ENCODE data around the gene PHEX. TPM values are rescaled to one million over a fixed set of nuclear protein-coding genes. Genes with fewer than 3 reads are reported as not detected.

The PHEX gene
- polyA plus RNA-seq, 1 experiment = 0.17 TPM

GRCh38 chrX:21991504-21991903 is 40.6 kb upstream of the PHEX start:
- H3K36me3 ChIP-seq (ENCODE audit: control insufficient read depth, insufficient read depth, low read length) = no peaks in the 10 kb centered on the region; the same call in 1 of the 2 replicates
- no peak for DNase-seq (ENCODE audit: low read depth)
- ChIA-PET CTCF (no interaction called here), POLR2A (no interaction called here)
- no peaks in the 10 kb centered on the region for H3K27me3 ChIP-seq (ENCODE audit: control insufficient read depth, insufficient read depth, low read length)
- no peak for TF ChIP-seq CTCF (IDR thresholded peaks at IDR 0.05; ENCODE audit: insufficient read depth, low read depth, low read length)
- H3K4me3 ChIP-seq (ENCODE audit: low read depth, low read length) = no peak overlapping the region

GRCh38 chrX:21993265-21993664 is 38.9 kb upstream of the PHEX start:
- CTCF ChIA-PET = no interaction called here
- no peaks in the 10 kb centered on the region for H3K27me3 ChIP-seq (ENCODE audit: control insufficient read depth, insufficient read depth, low read length)
- no peaks in the 10 kb centered on the region; the same call in 1 of the 2 replicates for H3K36me3 ChIP-seq (ENCODE audit: control insufficient read depth, insufficient read depth, low read length)
- DNase-seq (ENCODE audit: low read depth) = no peak
- H3K4me3 ChIP-seq (ENCODE audit: low read depth, low read length) = no peak overlapping the region
- POLR2A ChIA-PET = no interaction called here
- no peak for TF ChIP-seq CTCF (IDR thresholded peaks at IDR 0.05; ENCODE audit: insufficient read depth, low read depth, low read length)

GRCh38 chrX:21996872-21997455 is 35.2 kb upstream of the PHEX start:
- no peaks in the 10 kb centered on the region for H3K27me3 ChIP-seq (ENCODE audit: control insufficient read depth, insufficient read depth, low read length)
- no peak for DNase-seq (ENCODE audit: low read depth)
- no peaks in the 10 kb centered on the region for H3K36me3 ChIP-seq (ENCODE audit: control insufficient read depth, insufficient read depth, low read length)
- POLR2A ChIA-PET = no interaction called here
- TF ChIP-seq CTCF (IDR thresholded peaks at IDR 0.05; ENCODE audit: insufficient read depth, low read depth, low read length) = no peak
- CTCF ChIA-PET = interaction anchor here (0.9 to 1.0 kb wide), 2 partner anchors 12 to 46 kb away, joined by 3 to 4 read pairs; no protein-coding TSS in a partner anchor
- H3K4me3 ChIP-seq (ENCODE audit: low read depth, low read length) = no peak overlapping the region

- no peaks in the 10 kb centered on the region for H3K27me3 ChIP-seq (ENCODE audit: control insufficient read depth, insufficient read depth, low read length)
- no peak for DNase-seq (ENCODE audit: low read depth)
- no peak for TF ChIP-seq CTCF (IDR thresholded peaks at IDR 0.05; ENCODE audit: insufficient read depth, low read depth, low read length)
- no peaks in the 10 kb centered on the region for H3K36me3 ChIP-seq (ENCODE audit: control insufficient read depth, insufficient read depth, low read length)
- ChIA-PET CTCF (interaction anchor here (0.9 kb wide), 1 partner anchor 13 kb away, joined by 4 read pairs; no protein-coding TSS in a partner anchor), POLR2A (no interaction called here)
- H3K4me3 ChIP-seq (ENCODE audit: low read depth, low read length) = no peak overlapping the region
Observed at GRCh38 chrX:21998037-21998436, 34.1 kb upstream of the PHEX start.

GRCh38 chrX:22004866-22005265 is 27.3 kb upstream of the PHEX start:
- ChIA-PET CTCF (no interaction called here), POLR2A (no interaction called here)
- no peak for TF ChIP-seq CTCF (IDR thresholded peaks at IDR 0.05; ENCODE audit: insufficient read depth, low read depth, low read length)
- Histone ChIP-seq H3K27me3 (ENCODE audit: control insufficient read depth, insufficient read depth, low read length) (no peaks in the 10 kb centered on the region), H3K4me3 (ENCODE audit: low read depth, low read length) (no peak overlapping the region), H3K36me3 (ENCODE audit: control insufficient read depth, insufficient read depth, low read length) (no peaks in the 10 kb centered on the region)
- no peak for DNase-seq (ENCODE audit: low read depth)
